ENCODE data around the gene PIWIL1.

The PIWIL1 gene

GRCh38 chr12:130336723-130337487 is 782 bp upstream of the PIWIL1 start:
- no peak for DNase-seq (ENCODE audit: low read depth)

- no peak for DNase-seq (ENCODE audit: low read depth)
These were observed 1.3 kb downstream of the PIWIL1 start for GRCh38 chr12:130338794-130339601.

GRCh38 chr12:130339951-130340350 is 2.3 kb downstream of the PIWIL1 start:
- DNase-seq (ENCODE audit: low read depth) = no peak

GRCh38 chr12:130342442-130342841 is 4.8 kb downstream of the PIWIL1 start:
- no peak for DNase-seq (ENCODE audit: low read depth)

- DNase-seq (ENCODE audit: low read depth) = no peak
These were observed 5.2 kb downstream of the PIWIL1 start for GRCh38 chr12:130342842-130343241.

GRCh38 chr12:130344529-130344928 is 6.8 kb downstream of the PIWIL1 start:
- DNase-seq (ENCODE audit: low read depth) = no peak

GRCh38 chr12:130345292-130345691 is 7.6 kb downstream of the PIWIL1 start:
- no peak for DNase-seq (ENCODE audit: low read depth)

- no peak for DNase-seq (ENCODE audit: low read depth)
These were observed 9.9 kb downstream of the PIWIL1 start for GRCh38 chr12:130347588-130347987.

DNA sequence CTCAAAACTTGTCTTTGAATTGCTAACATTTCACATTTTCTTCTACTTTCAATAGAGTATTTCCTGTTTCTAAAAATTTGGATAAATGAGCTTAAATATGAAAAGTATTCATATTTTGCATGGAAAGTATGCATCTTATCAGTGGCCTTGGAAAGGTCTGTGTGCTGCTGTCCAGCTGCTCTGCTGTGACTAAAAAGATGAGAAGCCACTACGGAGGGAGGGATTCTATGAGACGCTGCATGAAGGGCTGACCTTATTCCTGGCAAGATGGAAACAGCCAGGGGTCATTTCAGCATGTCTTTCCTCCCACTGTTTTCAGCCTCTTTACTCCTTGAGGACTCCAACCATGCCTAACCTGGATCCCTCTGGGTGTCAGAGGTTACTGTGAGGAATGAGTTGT is 13.0 kb downstream of the PIWIL1 start:
- DNase-seq (ENCODE audit: low read depth) = no peak

DNA sequence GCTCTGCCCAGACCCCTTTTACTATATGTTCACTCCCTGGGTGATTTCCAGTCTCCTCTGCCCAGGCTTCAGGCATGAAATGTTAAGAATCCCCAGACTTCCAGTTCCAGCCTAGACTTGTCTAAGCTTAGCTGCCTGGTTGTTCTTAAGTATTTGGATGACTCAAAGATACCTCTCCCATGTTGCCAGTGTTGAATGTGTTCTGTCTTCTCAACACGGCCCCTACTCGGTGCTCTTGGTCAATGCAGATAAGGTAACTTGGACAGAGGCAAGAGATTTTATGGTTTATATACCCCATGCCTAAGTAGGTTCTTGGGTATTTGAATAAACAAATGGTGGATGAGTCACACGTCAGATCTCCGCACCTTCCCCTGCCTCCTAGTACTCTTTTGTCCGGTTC is 13.6 kb downstream of the PIWIL1 start:
- DNase-seq (ENCODE audit: low read depth) = no peak

GRCh38 chr12:130353081-130353480 is 15.4 kb downstream of the PIWIL1 start:
- DNase-seq (ENCODE audit: low read depth) = no peak

- DNase-seq (ENCODE audit: low read depth) = no peak
These were observed 16.7 kb downstream of the PIWIL1 start for GRCh38 chr12:130354407-130354806.

DNA sequence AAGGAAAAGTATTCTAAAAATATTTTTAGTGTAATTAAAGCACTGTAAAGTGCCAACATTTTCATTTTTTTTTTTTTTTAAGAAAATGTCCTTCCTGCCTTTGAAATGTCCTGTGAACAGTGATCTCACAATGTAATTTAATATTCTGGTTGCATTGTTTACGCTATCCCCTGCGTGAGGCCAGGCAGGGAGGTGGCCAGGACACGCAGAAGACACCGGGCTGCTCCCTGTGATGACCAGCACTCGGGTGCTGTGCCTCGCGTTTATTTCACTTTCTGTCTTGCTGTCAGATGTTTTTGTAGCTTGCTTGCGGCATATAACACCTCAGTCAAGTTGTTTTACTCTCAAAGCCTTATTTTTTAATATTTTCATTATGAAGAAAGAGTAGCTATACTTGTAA is 18.5 kb downstream of the PIWIL1 start:
- DNase-seq (ENCODE audit: low read depth) = no peak

DNA sequence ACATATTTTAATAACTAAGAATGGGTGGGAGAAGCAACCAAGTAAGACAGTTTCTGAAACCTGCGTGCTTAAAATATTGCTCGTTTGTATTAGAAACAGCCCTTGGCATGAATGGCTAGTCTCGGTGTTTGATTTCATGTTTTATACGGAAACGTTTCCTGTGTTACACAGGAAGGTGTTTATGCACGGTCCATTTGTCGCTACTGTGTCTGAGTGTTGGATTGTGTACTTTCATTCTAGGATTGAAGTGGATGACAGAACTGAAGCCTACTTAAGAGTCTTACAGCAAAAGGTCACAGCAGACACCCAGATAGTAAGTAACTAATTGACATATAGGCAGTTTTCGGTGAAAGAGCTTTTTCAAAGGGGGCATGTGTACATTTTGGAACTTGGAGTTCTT is 19.6 kb downstream of the PIWIL1 start:
- no peak for DNase-seq (ENCODE audit: low read depth)

GRCh38 chr12:130357729-130358330 is 20.1 kb downstream of the PIWIL1 start:
- no peak for DNase-seq (ENCODE audit: low read depth)

GRCh38 chr12:130362060-130362459 is 24.4 kb downstream of the PIWIL1 start:
- DNase-seq (ENCODE audit: low read depth) = no peak

GRCh38 chr12:130364578-130364977 is 26.9 kb downstream of the PIWIL1 start:
- no peak for DNase-seq (ENCODE audit: low read depth)

GRCh38 chr12:130366159-130366558 is 28.5 kb downstream of the PIWIL1 start:
- DNase-seq (ENCODE audit: low read depth) = no peak

DNA sequence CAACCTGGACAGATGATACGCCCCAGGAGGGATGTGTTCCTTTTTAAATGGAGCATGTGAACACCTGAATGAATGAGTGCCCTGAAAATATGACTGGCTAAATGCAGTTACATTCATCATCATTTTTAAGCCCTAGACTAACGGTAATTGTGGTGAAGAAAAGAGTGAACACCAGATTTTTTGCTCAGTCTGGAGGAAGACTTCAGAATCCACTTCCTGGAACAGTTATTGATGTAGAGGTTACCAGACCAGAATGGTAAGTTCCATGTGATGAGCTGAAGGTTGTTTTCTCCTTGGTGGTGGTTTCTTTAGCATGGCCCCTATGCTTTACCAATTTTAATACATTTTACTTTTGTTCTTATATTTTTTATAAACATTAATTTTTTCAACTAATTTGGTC is 29.3 kb downstream of the PIWIL1 start:
- no peak for DNase-seq (ENCODE audit: low read depth)

DNA sequence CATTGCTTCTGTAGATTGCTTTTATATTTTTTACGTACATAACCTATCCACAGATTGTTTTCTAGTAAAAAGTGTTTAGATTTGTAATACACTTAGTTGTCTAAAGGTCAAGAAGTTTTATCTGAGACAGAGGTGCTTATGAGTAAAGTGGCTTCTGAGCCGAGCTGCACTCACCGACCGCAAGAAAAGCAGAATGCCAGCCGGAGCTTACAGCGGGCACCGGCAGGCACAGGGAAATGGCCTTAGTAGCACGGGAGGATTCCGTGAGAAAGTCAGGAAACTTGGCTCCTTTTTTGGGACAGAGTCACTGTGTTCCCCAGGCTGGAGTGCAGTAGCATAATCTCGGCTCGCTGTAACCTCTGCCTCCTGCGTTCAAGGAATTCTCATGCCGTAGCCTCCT is 29.8 kb downstream of the PIWIL1 start:
- no peak for DNase-seq (ENCODE audit: low read depth)

DNA sequence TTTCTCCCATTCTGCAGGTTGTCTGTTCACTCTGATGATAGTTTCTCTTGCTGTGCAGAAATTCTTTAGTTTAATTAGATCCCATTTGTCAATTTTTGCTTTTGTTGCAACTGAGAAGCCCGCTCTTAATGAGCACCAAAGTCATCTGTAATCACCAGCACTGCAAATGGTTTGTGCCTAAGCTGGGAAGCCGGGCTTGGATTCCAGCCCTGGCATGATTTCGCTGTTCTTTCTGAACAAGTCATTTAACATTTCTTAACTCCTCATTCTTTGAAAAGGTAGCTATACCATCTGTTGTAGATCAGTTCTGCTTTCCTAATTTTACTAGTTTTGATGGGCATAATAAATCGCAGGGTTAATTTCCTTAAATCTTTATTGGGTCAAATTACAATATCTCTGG is 32.1 kb downstream of the PIWIL1 start:
- DNase-seq (ENCODE audit: low read depth) = no peak

DNA sequence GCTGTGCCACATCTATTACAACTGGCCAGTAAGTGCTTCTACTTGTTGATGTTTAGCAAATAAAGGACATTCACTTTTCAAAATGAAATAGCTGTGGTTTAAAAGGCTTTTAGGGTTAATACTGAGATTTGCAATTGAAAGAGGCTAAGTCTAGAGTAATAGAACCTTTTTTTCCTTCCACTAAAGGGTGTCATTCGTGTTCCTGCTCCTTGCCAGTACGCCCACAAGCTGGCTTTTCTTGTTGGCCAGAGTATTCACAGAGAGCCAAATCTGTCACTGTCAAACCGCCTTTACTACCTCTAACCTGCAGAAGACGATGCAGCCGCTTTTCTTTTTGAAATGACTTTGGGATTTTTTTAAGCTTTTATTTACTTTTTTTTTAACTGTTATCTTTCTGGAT is 33.6 kb downstream of the PIWIL1 start:
- no peak for DNase-seq (ENCODE audit: low read depth)

GRCh38 chr12:130372936-130373335 is 35.2 kb downstream of the PIWIL1 start:
- no peak for DNase-seq (ENCODE audit: low read depth)

Measured in activated T-helper 9 cell treated with anti-CD3 and anti-CD28 coated beads, Interleukin-2, amount 50 U/mL, for 16 hours (primary cell).